Dedifferentiated amniotic fluid mesenchymal stem cell (primary cell): ENCODE results near the gene SOD3.

Experiments
- DNase-seq: peaks from one replicate; pipeline ENCODE4 v3.0.0-alpha.2; 2016; ENCODE audit errors: extremely low spot score

SOD3 gene

GRCh38 chr4:24840826-24841543 is 45.6 kb downstream of the SOD3 start:
- DNase-seq = no peak

DNA sequence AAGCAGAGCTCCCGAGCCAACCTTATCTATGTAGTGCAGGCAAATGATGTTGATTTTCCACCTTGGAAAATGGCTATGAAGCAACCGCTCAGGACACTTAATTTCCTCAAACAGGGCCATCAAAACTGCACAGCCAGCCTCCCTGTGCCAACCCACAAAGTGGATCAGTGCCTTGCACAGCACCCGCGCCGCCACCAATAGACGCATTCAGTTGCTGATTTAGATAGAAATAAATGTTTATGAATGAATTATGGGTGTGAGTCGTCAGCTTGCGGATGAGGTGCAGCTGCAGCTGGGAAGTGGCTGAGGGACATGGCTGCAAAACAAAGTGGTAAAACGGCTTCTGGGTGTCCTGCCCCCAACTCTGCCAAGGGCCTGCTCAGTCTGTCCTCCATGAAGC is 47.0 kb downstream of the SOD3 start:
- no peak for DNase-seq

DNA sequence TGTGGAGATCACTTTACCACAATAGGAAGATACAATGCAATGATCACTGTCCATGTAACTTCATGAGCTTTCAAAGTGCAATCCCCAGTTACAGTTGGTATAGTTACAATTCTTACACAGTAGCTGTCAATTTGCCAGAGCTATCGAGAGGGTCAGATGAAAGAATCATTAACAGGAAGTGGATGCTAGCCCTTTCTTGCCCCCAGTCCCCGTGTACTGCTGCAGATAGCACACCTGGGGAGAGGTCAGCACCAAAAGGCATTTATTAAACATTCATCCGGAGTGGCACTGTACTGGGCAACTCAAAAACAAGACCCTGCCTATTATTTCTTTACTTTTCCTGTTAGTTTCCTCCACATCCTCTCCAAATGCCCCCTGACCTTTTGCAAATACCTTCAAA is 47.7 kb downstream of the SOD3 start:
- no peak for DNase-seq

GRCh38 chr4:24845132-24845531 is 49.8 kb downstream of the SOD3 start:
- no peak for DNase-seq

DNA sequence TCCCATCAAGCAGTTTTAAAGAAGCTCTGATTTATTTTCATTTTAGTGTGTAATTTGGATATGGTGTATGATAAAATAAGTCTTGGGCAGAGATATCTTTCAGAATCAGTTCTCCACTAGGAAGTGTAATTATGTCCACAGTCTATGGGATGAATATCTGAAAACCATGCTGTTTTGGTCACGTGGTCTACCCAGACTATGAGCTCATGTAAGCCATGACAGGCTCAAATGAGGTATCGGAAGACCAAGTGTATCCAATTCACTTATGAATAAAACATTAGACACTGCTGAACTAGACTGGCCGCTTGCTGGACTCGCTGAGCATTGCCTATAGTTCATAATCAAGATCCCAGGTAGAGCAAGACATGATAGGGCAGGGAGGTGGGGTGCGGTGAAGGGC is 50.5 kb downstream of the SOD3 start:
- no peak for DNase-seq

DNA sequence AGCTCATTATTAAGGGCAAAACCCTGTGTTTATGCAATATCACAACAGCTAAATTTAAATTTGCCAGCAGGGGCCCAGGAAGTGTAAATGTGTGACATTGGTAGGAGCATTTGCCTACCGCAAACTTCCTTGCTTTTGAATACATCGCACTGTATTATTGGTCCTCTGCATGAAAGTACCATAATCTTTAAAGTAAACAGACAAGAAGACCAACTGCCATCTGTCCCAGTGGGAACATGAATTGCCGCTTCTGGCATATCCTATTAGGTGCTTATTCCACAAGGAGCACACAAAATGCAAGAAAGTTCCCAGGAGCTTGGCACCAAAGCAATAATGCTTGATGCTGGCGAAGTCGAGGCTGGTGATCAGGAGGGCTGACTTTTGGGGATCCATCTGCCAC is 51.3 kb downstream of the SOD3 start:
- no peak for DNase-seq

GRCh38 chr4:24849351-24849750 is 54.0 kb downstream of the SOD3 start:
- DNase-seq = no peak

- no peak for DNase-seq
Observed at GRCh38 chr4:24849756-24850155, 54.4 kb downstream of the SOD3 start.
